GM12878 (cell line): ENCODE measurements around the gene AMH.

Experiments
- CTCF ChIP-seq, 3 experiments: IDR thresholded peaks in 2 of 3; conservative IDR thresholded peaks in 1 of 3; 2 replicates each; pipeline ENCODE4 v1.5.1; 2011; ENCODE audit warnings: low read depth in 3 of 3, low read length in 3 of 3, mild to moderate bottlenecking in 3 of 3, control low read depth in 2 of 3, moderate library complexity in 2 of 3, inconsistent platforms in 1 of 3, mixed read lengths in 1 of 3; ENCODE audit not compliant: control insufficient read depth in 2 of 3, insufficient read depth in 1 of 3; ENCODE audit errors: extremely low read depth in 1 of 3
- EED ChIP-seq: sonication (generic); IDR thresholded peaks from 2 replicates; pipeline ENCODE4 v1.6.1; 2016; ENCODE audit warnings: antibody characterized with exemption, low read depth
- ETV6 ChIP-seq, 2 experiments: fragments of 450-650 bp in 1 of 2; IDR thresholded peaks in 1 of 2; conservative IDR thresholded peaks in 1 of 2; 2 replicates each; pipeline ENCODE4 v1.6.1; 2014; ENCODE audit warnings: antibody characterized with exemption in 1 of 2, borderline replicate concordance in 1 of 2, low read depth in 1 of 2, mild to moderate bottlenecking in 1 of 2, moderate library complexity in 1 of 2
- PKNOX1 ChIP-seq: fragments of 450-650 bp; IDR thresholded peaks from 2 replicates; pipeline ENCODE4 v1.6.1; 2016; ENCODE audit warnings: mild to moderate bottlenecking
- POLR2A ChIP-seq: IDR thresholded peaks from 2 replicates; pipeline ENCODE4 v1.6.1; 2011; ENCODE audit warnings: low read depth, mild to moderate bottlenecking, low read length
- POLR2AphosphoS5 ChIP-seq: IDR thresholded peaks from 2 replicates; pipeline ENCODE4 v1.6.1; 2011; ENCODE audit warnings: mild to moderate bottlenecking, low read length, inconsistent platforms
- RFX5 ChIP-seq: IDR thresholded peaks from 2 replicates; pipeline ENCODE4 v1.6.1; 2011; ENCODE audit warnings: low read depth, low read length, improper control_type of control experiment
- SIX5 ChIP-seq: IDR thresholded peaks from 2 replicates; pipeline ENCODE4 v1.6.1; 2011; ENCODE audit warnings: mild to moderate bottlenecking, low read depth, low read length, moderate library complexity; ENCODE audit not compliant: severe bottlenecking
- SUPT20H ChIP-seq: IDR thresholded peaks from 2 replicates; pipeline ENCODE4 v1.6.1; 2011; ENCODE audit warnings: low read depth, mild to moderate bottlenecking, low read length, moderate library complexity, borderline replicate concordance; ENCODE audit not compliant: control insufficient read depth
- TF ChIP-seq, protein P1 (sequence below): fragments of 450-650 bp; IDR thresholded peaks from 2 replicates; pipeline ENCODE4 v1.6.1; 2017; ENCODE audit warnings: borderline replicate concordance
- TF ChIP-seq, protein P2 (sequence below): IDR thresholded peaks from 2 replicates; pipeline ENCODE4 v1.6.1; 2012; ENCODE audit warnings: mild to moderate bottlenecking, low read depth, low read length

DNA sequence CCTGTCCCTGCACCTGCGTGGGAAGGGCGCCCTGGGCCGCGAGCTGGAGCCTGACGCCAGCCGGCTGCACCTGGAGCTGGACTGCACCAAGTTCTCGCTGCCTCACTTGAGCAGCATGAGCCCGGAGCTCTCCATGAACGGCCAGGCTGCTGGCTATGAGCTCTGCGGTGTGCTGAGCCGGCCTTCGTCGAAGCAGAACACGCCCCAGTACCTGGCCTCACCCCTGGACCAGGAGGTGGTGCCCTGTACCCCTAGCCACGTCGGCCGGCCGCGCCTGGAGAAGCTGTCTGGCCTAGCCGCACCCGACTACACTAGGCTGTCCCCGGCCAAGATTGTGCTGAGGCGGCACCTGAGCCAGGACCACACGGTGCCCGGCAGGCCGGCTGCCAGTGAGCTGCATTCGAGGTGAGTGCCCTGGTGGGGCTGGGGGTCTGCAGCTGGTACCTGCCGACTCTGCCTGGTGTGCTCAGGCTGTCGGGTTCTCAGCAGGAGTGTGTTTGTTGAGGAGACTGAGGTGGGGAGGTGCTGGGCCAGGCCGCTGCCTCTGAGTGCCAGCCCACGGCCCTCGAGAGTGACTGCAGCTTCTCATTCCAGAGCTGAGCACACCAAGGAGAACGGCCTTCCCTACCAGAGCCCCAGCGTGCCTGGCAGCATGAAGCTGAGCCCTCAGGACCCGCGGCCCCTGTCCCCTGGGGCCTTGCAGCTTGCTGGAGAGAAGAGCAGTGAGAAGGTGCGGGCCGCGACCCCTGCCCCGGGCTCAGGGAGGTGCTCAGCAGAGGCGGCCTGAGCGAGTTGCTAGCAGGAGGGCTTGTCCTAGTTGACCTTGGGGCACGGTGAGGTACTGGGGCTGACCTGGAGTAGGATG, 32.5 kb upstream of the AMH start:
- no peak for TF ChIP-seq PKNOX1
- TF ChIP-seq, protein P1, sequence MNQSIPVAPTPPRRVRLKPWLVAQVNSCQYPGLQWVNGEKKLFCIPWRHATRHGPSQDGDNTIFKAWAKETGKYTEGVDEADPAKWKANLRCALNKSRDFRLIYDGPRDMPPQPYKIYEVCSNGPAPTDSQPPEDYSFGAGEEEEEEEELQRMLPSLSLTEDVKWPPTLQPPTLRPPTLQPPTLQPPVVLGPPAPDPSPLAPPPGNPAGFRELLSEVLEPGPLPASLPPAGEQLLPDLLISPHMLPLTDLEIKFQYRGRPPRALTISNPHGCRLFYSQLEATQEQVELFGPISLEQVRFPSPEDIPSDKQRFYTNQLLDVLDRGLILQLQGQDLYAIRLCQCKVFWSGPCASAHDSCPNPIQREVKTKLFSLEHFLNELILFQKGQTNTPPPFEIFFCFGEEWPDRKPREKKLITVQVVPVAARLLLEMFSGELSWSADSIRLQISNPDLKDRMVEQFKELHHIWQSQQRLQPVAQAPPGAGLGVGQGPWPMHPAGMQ: no peak
- no peak for TF ChIP-seq ETV6 (conservative IDR thresholded peaks at IDR 0.05 in 1 of 2, IDR thresholded peaks at IDR 0.05 in 1 of 2; ENCODE audit: borderline replicate concordance in 1 of 2, low read depth in 1 of 2)
- TF ChIP-seq CTCF (IDR thresholded peaks at IDR 0.05 in 2 of 3, conservative IDR thresholded peaks at IDR 0.05 in 1 of 3; ENCODE audit: control insufficient read depth in 2 of 3, extremely low read depth in 1 of 3, insufficient read depth in 1 of 3, low read depth in 3 of 3, low read length in 3 of 3): no peak
- no peak for TF ChIP-seq POLR2AphosphoS5
- TF ChIP-seq, protein P2, sequence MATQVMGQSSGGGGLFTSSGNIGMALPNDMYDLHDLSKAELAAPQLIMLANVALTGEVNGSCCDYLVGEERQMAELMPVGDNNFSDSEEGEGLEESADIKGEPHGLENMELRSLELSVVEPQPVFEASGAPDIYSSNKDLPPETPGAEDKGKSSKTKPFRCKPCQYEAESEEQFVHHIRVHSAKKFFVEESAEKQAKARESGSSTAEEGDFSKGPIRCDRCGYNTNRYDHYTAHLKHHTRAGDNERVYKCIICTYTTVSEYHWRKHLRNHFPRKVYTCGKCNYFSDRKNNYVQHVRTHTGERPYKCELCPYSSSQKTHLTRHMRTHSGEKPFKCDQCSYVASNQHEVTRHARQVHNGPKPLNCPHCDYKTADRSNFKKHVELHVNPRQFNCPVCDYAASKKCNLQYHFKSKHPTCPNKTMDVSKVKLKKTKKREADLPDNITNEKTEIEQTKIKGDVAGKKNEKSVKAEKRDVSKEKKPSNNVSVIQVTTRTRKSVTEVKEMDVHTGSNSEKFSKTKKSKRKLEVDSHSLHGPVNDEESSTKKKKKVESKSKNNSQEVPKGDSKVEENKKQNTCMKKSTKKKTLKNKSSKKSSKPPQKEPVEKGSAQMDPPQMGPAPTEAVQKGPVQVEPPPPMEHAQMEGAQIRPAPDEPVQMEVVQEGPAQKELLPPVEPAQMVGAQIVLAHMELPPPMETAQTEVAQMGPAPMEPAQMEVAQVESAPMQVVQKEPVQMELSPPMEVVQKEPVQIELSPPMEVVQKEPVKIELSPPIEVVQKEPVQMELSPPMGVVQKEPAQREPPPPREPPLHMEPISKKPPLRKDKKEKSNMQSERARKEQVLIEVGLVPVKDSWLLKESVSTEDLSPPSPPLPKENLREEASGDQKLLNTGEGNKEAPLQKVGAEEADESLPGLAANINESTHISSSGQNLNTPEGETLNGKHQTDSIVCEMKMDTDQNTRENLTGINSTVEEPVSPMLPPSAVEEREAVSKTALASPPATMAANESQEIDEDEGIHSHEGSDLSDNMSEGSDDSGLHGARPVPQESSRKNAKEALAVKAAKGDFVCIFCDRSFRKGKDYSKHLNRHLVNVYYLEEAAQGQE: no peak
- peak; percentile 26; the same call in 1 of the 2 replicates for TF ChIP-seq POLR2A
- no peak for TF ChIP-seq SUPT20H
- TF ChIP-seq SIX5: no peak
- no peak for TF ChIP-seq RFX5
- no peak for TF ChIP-seq EED
